ENCODE measurements around the gene ZNF221.
A peak's percentile ranks its signal among the peaks of the same experiment; 100 is the strongest.

ZNF221 gene

DNA sequence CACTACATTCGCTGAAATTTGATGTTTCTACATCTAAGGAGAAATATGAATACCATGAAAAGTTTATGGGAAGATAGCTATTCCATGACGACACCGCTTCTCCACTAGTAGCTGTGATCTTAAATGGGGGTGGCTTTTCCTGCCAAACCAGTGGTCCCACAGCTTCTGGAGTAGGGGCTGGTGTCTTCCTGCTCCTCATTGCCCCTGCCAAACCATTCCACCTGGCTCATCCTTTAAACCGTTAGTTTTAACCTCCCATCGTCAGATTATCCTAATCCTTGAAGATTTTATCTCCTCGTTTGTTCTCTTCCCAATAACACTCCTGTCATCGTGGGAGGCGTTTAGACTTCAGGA is 51.2 kb downstream of the ZNF221 start:
- peaks cover 46% of the 10 kb centered on the region for H3K9me3 Mint-ChIP-seq
- H3K4me1 Mint-ChIP-seq (ENCODE audit: low read depth) = peaks cover 13% of the 10 kb centered on the region
- peaks cover 33% of the 10 kb centered on the region for H3K36me3 Mint-ChIP-seq (ENCODE audit: low read depth)
- peaks cover 5% of the 10 kb centered on the region for H3K27me3 Mint-ChIP-seq (ENCODE audit: low read depth)
- H3K4me3 Mint-ChIP-seq = peak overlapping the region; percentile 97
- peak overlapping the region; percentile 97 for H3K27ac Mint-ChIP-seq

DNA sequence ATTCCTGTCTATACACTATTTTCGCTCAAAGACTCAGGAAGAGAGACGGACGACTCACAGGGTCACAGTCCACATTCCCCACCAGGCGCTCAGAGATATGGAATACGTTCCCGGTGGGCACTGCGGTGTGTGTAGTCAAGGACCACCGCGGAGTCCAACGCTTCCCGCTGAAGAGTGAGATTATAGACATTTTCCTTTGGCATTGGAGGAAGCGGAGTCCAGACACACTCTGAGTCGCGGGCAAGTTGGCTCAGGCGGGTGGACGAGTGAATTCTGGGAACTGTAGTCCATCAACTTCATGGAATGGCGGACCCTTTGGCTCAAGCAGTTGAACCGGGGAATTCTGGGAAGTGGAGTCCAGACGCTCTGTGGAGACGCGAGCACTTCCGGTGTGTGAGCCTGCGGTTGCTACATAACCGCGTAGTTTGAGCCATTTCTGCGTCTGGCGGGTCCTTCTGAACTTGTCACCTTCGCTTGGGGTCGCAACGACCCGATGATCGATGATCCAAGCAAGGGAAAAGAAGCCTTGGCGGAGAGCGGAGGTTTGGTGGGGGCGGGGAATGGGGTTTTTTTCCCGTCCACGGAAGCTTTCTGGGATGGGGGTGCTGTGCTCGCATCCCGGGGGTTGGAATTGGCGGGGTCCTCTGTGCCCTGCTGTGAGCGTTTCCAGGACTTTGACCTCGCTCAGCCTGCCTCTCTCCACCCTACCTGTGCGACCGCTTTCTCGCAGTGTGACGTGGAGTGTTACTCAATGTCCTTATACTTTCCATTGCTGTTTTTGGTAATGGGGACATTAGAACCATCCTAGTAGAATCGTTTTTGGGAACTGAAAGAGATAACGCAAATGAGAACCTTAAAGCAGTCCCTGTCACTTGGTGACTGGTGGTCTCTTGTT is 51.8 kb downstream of the ZNF221 start, which contains the start of gene ZNF230:
Gene ZNF230 (plus strand): TSS at position 392 of the 895 bp plus-strand sequence. CDS start 4,122 bp downstream, outside the sequence.
- Mint-ChIP-seq H3K36me3 (ENCODE audit: low read depth) (peaks cover 34% of the 10 kb centered on the region), H3K4me3 (peak within 1 kb of the TSS; percentile 97), H3K27ac (peak within 1 kb of the TSS; percentile 97), H3K4me1 (ENCODE audit: low read depth) (peaks cover 13% of the 10 kb centered on the region), H3K27me3 (ENCODE audit: low read depth) (peaks cover 5% of the 10 kb centered on the region), H3K9me3 (peaks cover 47% of the 10 kb centered on the region)

DNA sequence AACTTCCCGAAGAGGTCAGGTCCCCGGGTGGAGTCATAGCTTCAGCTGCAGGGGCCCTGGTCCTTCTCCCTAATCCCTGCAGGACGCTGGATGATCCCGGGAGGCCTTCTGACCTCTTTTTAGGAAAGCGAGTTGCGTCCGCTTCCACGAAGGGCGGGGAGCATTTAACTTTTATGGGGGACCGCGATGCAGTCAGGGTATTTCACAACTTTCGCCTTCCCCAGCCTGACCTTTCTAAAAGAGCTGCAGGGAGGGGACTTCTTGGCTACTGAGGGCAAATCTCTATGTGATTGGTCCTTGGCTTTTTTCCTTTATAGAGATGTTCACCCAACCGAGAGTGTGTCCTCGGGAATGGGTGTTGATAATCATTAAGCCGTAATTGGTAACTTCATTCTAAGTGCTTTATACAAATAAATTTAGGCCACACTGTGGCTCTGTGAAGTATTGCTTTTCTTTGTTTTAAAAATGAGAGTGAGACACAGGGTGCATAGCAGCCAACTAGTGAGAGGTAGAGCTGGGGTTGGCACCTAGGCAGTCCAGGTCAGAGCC is 52.5 kb downstream of the ZNF221 start:
- Mint-ChIP-seq H3K27me3 (ENCODE audit: low read depth) (peaks cover 5% of the 10 kb centered on the region), H3K36me3 (ENCODE audit: low read depth) (peaks cover 37% of the 10 kb centered on the region), H3K27ac (peak overlapping the region; percentile 97), H3K4me1 (ENCODE audit: low read depth) (peaks cover 13% of the 10 kb centered on the region), H3K4me3 (peak overlapping the region; percentile 97), H3K9me3 (peaks cover 47% of the 10 kb centered on the region)

DNA sequence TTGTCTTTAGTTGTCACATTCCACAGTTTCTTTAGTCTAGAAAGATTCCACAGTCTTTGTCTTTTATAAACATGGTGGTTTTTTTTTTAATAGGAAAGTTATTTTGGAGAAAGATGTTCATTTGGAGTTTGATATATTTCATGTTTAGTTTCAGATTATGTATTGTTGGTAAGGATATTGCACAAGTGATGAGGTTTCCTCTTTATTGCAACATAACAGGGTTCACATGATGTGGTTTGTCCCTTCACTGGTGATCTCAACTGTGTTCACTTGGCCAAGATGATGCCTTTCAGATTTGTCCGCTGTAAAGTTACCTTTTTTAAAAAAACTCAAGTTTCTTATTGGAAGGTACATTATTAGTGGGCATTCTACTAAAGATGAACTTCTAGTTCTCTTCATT is 54.9 kb downstream of the ZNF221 start:
- Mint-ChIP-seq H3K9me3 (peaks cover 59% of the 10 kb centered on the region), H3K36me3 (ENCODE audit: low read depth) (peaks cover 57% of the 10 kb centered on the region), H3K4me1 (ENCODE audit: low read depth) (peaks cover 13% of the 10 kb centered on the region), H3K27ac (no peak overlapping the region), H3K4me3 (no peak overlapping the region), H3K27me3 (ENCODE audit: low read depth) (peaks cover 5% of the 10 kb centered on the region)

DNA sequence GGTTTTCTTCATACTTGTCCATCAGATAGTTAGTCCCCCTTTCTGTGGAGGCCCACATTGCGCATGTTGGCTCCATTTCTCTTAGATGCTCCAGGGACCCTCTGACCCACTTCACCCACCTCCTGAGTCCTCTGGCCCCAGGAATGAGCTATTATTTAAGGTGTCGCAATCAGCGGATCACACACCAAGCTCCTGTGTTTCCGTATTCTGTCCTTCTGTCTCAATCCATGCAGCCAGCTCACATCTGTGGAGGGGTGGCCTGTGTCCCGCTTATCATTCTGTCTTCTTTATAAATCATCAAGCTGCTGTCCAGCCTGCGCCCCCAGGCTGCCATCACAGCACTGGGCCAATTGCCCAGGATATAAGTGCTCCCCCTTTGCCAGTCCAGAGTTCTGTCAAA is 56.4 kb downstream of the ZNF221 start:
- H3K36me3 Mint-ChIP-seq (ENCODE audit: low read depth) = peaks cover 67% of the 10 kb centered on the region
- H3K27ac Mint-ChIP-seq = no peak overlapping the region
- no peaks in the 10 kb centered on the region for H3K27me3 Mint-ChIP-seq (ENCODE audit: low read depth)
- peaks cover 64% of the 10 kb centered on the region for H3K9me3 Mint-ChIP-seq
- H3K4me1 Mint-ChIP-seq (ENCODE audit: low read depth) = peaks cover 8% of the 10 kb centered on the region
- no peak overlapping the region for H3K4me3 Mint-ChIP-seq

DNA sequence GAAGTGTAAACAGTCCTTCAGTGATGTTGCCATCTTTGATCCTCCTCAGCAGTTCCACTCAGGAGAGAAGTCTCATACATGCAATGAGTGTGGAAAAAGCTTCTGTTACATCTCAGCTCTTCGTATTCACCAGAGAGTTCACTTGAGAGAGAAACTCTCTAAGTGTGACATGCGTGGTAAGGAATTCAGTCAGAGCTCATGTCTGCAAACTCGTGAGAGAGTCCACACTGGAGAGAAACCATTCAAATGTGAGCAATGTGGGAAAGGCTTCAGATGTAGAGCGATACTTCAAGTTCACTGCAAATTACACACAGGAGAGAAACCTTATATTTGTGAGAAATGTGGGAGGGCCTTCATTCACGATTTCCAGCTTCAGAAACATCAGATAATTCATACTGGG is 59.4 kb downstream of the ZNF221 start:
- Mint-ChIP-seq H3K27me3 (ENCODE audit: low read depth) (no peaks in the 10 kb centered on the region), H3K9me3 (peaks cover 86% of the 10 kb centered on the region), H3K27ac (no peak overlapping the region), H3K4me1 (ENCODE audit: low read depth) (no peaks in the 10 kb centered on the region), H3K4me3 (no peak overlapping the region), H3K36me3 (ENCODE audit: low read depth) (peaks cover 66% of the 10 kb centered on the region)
